Measurements from ENCODE around the gene SMOC2.

SMOC2 gene

DNA sequence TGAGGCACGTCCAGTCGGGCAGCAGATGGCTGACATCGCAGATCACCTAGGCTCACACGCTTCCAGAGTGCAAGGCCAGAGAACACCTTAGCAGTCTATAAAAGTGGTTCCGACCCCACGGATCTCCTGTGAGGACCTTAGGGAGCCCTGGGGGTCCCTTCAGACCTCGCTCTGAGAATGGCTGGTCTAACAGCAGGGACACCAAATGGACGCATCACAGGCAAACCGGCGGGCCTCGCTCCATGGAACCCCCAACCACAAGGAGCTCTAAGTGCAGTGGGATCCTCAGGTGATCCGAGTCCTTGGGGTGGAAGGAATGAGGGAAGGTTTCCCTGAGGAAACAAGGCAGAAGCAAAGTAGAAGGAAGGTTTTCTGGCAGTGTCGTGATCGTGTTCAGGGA, 135.4 kb downstream of the SMOC2 start:
- no peak for DNase-seq (ENCODE audit: low spot score)

DNA sequence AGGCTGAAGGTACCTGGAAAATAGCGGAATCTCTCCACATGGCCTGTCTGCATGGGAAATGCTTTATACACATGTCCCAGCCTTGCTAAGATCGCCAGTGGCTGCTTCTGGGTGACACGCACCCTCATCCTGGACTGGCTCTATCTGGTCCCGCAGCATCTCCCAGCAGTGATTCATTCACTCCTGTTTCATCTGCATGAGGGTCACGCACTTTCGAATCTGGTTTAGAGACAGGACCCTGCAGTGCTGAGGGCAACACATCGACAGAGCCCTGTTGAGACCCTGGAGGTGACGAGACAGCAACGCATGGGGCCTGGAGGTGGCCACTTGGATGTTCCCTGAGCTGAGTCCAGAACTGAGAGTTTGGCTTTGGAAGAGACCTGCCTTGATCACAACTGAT, 136.5 kb downstream of the SMOC2 start:
- no peak for DNase-seq (ENCODE audit: low spot score)

DNA sequence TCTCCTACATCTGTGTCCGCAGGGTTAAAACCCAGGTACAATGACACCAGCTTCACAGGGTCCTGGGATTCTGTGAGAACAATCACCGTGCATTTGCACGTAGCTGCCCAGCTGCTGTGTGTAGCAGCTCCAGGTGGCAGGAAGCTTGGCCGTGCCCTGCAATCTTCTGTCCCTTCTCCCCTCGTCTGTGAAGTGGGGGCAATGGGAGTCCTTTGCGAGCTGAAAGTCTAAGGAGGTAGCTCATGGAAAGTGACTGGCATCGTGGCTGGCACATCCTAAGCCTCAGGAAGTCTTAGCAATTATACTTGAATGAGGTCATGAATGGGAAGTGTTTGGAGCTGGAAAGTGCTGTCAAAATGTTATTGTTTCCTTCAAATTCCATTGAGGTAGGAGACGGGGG, 137.1 kb downstream of the SMOC2 start:
- DNase-seq (ENCODE audit: low spot score): no peak

DNA sequence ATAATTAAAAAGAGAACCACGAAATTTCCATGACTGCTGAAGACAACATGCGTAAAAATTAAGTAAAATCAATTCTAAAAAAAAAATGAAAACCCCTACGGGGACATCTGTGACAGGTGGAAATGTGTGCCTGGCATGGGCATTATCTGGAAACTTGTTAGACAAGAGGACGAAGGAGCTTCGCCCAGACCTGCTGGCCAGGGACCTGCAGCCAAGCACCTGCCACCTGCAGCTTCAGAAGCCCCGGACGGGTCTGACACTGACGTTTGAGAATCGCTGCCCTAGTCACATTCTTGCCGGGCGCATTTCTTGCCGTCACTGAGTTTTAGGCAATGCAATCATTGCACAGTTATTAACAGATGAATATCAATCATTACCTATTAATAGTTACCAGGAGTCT, 140.3 kb downstream of the SMOC2 start:
- DNase-seq (ENCODE audit: low spot score): no peak

DNA sequence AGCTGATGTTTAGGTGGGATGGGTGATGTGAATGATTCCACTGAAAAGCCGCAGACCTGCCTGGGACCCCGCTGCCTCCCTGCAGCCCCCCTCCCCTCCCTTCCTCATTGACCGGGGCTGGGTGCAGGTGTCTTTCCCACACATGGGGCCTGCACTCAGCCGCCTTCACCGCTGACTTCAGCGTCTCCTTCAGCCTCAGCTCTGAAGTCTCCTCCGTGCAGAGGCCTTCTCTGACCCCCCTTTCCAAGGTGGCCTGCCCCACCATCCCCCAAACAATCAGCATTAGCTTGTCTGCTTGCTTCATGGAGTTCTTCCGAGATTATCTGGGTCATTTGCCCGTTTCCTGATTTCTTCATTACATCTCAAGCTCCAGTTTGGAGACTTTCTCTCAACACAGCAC, 140.7 kb downstream of the SMOC2 start:
- no peak for DNase-seq (ENCODE audit: low spot score)

DNA sequence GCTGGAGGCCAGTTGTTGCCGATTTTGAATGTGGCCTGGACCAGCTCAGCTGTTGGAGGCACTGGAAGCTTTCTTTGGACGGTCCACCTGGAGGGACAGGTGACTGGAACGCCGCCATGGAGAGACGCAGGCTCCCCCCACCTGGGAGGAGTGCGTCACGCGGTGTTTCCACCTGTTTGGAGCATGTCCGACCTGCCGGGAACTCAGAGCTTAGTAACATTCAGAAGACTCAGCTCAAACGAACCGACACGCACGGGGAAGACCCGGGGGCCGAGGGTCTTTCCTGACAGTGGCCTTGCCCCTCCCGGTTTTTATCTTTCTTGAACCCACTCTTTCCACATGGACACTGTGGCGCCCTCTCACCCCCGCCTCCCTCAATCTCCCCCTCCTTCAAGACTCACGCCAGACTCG, 141.6 kb downstream of the SMOC2 start:
- DNase-seq (ENCODE audit: low spot score): no peak

DNA sequence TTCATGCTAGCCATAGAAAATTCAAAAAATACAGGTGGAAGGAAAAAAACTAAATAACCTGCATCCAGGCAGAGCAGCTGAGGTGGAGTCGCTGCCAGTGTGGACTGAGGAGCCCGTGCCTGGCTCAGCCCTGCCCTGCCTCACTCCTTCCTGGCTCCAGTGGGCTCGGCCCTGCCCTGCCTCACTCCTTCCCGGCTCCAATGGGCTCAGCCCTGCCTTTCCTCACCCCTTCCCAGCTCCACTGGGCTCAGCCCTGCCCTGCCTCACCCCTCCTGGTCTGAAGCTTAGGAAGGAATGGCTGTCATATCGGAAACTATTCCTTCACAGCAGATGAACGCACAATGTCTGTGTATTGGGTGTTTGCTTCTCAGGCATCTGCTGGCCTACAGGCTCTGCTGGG, 142.1 kb downstream of the SMOC2 start:
- no peak for DNase-seq (ENCODE audit: low spot score)

DNA sequence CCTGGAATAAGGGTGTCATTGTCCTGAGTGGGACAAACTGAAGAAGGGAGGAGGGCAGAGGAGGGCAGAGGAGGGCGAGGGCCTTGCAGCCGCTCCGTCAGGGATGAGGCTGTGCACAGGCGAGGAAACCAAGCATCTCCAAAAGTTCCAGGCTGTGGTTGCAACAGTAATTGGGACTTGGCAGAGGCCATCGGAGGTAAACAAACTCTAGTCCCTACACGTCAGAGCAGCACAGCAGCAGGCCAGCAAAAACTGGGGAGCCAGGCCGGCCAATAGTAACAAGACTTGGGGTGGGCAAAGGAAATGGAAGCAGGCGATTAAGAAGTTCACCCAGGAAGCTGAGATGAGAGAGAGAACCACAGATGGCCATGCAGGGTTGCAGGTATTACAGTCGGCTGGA, 142.8 kb downstream of the SMOC2 start:
- DNase-seq (ENCODE audit: low spot score): no peak

DNA sequence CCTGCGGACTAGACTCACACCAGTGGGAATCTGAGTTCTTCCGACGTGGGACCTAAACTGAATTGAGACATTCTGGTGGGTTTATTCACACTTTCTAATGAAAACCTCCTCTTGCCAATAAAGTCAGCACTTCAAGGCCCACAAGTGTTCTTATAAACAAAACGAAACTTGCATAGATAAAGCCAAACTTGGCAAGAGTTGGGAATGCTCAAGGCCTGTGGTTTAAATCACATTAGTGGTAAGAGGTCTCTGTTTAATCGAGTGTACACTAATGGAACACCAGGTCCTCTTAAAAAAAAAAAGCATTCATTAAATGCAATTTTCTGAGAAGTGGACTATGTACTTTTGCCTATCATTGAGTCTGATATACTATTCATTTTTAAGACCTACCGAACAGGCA, 143.3 kb downstream of the SMOC2 start:
- no peak for DNase-seq (ENCODE audit: low spot score)

DNA sequence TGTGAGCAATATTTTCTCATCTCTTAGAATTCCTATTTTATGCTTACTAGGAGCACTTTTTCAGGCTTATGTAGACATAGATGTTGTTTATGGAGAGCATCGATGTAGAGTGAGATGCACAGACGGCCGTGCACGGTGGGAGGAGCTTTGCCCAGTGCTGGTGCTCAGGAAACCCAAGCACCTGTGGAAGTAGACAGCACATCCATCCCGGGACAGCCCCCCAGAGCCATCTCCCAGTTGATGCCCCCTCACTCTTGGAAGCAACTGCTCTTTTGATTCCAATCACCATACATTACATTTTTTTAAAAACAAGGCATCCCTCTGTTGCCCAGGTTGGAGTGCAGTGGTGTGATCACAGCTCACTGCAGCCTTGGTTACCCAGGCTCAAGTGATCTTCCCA, 143.7 kb downstream of the SMOC2 start:
- DNase-seq (ENCODE audit: low spot score): no peak

DNA sequence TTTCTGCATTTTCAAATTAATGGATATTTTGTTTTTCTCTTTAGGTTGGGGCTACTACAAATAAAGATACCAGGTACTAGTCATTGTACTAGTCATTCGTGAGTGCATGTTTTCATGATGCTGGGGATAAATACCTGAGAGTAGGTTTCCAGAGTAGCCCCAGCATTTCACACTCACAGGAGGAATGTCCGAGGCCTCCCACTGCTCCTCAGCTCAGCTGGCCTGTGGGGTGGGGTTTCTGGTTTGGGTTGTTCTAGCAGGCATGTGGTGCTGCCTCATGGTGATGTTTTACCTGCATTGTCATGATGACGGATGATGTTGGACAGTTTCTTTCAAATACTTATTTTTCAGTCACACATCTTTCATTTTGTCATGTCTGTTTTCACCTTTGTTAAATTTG, 144.5 kb downstream of the SMOC2 start:
- no peak for DNase-seq (ENCODE audit: low spot score)

DNA sequence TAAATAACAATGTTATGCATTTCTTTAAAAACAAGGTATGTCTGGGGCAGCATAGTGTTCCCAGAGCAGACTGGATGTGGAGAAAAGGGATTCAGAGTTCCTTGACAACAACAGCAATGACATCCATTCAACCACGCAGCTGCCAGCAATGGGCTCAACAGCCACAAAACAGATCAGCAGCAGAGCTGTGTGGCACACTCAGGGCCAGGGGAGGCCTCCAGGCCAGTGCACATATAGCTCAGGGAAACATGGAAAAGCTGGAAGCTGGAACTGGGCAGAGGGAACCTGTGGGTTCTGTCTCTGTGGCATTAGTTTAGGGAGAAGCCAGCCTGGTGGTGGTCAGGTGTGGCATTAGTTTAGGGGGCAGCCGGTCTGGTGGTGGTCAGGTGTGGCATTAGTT, 148.3 kb downstream of the SMOC2 start:
- DNase-seq (ENCODE audit: low spot score): no peak

DNA sequence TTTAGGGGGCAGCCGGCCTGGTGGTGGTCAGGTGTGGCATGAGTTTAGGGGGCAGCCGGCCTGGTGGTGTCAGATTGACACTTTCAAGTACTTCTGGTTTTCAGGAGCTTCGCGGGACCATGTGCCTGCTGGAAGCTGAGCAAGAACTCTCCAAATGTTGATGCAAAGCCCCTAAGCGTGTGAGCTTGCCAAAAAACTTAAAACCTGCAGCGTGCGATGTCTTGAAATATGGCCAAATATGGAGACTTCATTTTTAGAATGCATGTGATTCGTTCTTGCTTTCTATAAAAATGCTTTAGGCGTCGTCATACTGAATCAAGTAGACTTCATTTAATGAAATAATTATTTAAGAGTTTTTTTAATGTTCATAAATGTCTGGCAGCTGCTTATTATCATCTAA, 149.4 kb downstream of the SMOC2 start:
- no peak for DNase-seq (ENCODE audit: low spot score)

DNA sequence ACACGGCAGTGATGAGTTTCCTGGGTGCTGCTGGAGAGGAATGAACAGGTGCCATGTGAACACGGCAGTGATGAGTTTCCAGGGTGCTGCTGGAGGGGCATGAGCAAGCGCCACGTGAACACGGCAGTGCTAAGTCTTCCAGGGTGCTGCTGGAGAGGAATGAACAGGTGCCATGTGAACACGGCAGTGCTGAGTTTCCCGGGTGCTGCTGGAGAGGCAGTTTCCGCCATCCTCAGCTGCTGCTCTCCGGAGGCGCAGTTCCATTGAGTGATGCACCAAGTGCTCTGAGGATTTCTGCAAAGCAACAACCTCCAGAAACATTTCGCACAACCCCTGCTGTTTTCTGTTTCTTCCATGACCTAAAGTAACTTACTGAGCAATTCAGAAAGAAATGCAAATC, 155.4 kb downstream of the SMOC2 start:
- DNase-seq (ENCODE audit: low spot score): no peak

DNA sequence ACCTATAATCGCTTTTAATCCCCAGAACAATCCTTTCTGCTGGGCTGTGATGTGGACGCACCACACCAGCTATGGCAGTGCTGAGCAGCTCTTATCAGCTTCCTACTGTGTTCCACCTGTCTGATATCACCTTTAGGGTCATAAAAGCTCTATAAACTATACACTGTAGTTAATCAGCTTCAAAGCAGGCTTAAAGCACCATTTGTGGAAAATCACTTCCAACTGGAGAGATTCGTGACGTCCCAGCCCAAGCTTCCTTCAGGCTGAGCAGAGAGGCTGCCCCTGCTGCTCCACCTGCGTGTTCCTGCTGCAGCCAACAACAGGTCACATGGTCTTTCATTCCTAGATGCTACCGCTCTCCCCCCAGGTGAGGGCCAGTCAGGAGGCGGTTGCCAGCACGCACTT, 156.5 kb downstream of the SMOC2 start:
- DNase-seq (ENCODE audit: low spot score): no peak

DNA sequence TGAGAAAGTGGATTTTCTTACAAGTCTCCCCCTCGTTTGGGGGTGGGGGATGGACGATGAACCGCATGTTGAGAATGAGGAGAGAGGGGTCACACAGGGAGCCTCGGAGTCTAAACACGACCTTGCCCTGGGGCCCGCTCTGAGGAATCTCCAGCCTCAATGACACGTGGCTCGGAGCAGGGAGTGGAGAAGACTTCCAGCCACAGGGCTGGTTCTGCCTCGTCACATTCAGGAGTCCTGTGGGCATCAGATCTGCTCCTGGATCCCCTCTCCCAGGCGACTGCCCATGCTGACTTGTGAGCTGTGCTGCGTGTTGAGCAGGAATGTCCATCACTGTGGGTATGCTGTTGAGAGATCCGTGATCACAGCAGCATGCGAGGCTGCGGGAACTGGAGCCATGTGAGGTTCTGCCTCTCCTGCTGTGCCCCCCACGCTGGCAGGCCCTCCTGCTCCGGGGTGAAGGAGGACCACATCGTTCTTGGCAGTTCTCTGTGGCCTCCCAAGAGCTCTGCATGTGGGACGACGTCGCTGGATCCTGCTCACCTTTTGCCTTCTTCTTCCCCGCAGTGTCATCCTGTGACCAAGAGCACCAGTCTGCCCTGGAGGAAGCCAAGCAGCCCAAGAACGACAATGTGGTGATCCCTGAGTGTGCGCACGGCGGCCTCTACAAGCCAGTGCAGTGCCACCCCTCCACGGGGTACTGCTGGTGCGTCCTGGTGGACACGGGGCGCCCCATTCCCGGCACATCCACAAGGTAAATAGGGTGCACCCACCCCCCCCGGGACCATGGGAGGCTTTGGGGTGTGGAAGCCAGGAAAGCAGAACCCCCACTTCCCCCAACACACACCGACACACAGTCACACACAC, 157.5 kb downstream of the SMOC2 start:
- DNase-seq (ENCODE audit: low spot score): no peak

DNA sequence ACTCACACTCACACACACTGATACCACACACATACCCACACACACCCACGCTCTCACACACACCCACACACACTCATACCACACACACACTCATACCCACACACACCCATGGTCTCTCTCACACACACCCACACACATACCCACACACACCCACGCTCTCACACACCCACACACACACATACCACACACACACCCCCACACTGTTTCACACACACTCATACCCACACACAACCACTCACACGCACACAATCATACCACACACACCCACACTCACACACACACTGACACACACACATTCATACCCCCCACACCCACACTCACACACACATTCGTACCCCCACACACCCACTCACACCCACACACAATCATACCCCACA, 158.1 kb downstream of the SMOC2 start:
- no peak for DNase-seq (ENCODE audit: low spot score)

DNA sequence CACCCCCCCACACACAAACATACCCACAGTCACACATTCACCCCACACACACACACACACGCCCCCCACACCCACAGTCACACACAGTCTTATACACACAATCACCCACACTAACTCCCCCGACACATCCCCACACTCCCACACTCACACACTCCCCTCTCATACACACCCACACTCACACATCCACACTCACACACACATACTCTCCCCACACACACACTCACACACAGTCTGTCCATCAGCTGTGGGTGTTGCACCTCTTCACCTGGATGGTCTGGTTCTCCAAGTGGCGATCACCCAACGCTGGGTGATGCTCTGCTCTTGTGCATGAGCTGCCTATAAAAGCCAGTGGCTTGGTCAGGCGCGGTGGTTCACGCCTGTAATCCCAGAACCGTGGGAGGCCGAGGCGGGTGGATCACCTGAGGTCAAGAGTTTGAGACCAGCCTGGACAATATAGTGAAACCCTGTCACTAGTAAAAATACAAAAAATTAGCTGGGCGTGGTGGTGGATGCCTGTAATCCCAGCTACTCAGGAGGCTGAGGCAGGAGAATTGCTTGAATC, 158.9 kb downstream of the SMOC2 start:
- DNase-seq (ENCODE audit: low spot score): no peak

DNA sequence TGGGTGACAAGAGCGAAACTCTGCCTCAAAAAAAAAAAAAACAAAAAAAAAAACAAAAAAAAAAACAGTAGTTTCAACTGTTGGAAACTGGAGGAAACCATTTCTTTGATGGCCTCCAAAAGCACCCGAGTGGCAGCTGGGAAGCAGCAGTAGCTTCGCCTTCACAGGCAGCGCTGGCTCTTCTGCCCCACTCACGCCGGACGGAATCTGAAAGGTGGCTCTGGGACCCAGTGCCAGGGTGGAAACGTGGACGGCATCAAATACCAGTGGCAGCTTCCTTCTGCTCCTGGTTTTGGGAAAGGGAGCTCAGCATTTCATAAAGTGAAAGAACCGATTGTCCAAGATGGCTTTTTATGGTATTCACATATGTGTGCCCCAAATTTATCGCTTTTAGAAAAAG, 159.4 kb downstream of the SMOC2 start:
- no peak for DNase-seq (ENCODE audit: low spot score)

DNA sequence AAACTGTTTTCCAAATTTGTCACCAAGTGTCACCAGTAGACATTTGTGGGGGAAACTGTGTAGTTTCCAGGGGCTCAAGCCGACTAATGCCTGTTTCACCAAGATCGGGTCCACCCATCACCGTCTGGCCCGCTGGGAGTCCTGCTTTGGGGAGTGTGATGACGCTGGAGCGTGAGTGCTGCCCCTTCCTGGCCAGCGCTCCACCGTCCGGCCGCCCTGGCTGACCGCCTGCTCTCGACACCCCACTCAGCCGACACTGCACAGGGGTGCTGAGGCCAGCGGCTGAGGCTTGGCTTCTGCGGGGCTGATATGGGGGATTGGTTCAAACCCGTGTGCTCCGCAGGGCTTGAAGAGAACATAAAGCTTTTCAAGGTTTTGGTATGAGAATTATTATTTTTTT, 160.1 kb downstream of the SMOC2 start:
- DNase-seq (ENCODE audit: low spot score): no peak

DNA sequence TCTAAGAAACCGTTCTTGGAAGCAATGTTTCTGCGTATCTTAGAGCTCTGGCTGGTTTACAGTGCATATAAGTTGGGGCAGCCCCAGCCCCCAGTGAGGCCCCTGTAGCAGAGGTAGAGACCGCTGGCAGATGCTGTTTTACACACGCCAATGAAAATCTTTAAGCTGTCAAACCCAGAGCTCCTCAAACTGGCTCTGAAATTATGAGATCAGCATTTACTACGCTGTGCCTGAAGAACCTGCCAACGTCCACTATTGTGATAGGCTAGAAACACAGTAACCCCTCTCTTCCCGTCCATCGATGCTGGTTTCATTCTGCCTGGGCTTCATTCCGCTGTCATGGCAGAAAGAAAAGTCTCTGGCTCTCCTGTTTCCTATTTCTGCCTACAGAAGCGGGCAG, 160.6 kb downstream of the SMOC2 start:
- no peak for DNase-seq (ENCODE audit: low spot score)

DNA sequence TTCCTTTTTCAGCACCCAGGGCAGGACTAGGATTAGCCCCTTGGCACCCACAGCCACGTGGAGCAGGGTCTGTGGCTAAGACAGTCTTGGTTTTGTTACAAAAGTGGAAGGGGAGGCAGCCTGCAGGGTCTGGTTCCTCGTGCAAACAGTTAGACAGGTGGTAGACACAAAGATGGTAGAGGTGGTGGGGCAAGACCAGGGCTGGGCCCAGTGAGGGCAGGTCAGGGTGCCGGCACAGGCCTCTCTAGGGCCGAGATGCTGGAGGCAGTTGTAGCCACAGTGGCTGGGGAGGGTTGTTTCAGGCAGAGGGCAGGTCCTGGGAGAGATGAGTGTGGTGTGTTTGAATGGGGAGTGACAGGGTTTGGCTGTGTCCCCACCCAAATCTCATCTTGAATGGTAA, 161.6 kb downstream of the SMOC2 start:
- DNase-seq (ENCODE audit: low spot score): no peak

DNA sequence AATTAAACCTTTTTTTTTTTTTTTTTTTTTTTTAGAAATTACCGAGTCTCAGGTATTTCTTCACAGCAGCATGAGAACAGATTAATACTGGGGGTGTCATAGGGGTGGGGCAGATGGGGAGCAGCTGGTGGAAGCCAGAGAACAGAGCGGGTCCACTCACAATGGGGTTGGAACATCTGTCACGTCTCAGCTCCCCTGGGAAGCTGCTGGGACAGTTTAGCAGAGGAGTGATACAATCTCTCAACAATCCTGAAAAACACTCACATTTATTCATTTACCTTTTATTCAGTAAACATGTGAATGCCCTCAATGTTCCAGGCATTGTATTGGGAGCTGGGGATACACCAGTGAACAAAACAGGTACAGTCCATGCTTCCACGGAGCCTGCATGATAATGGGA, 162.2 kb downstream of the SMOC2 start:
- no peak for DNase-seq (ENCODE audit: low spot score)

DNA sequence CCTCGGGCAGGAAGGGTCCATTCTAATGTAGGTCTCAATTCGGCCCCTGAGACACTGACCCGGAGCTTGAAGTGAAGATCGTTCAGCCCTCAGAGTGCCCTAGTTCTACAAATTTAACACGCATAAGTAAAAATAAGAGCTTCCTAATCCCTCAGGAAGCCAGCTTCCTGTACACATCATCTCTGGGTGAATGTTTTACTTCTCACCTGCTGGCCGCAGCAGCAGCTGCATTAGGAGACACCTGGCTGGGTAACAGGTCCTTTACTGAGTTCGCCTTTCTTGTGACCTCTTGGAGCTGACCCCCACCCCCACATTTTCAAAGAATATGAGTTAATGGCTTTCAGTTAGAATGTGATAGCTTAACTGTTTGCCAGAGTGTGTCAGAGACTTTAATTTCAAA, 165.0 kb downstream of the SMOC2 start:
- no peak for DNase-seq (ENCODE audit: low spot score)
